H1 (cell line): ENCODE results near the gene ADK. TPM values are rescaled to one million over a fixed set of nuclear protein-coding genes. Genes with fewer than 3 reads are reported as not detected.

Experiments used
- CTCF ChIA-PET: fragments of 300-600 bp; sonication (Branson Sonifier 250); formaldehyde crosslinking; loops from one replicate; lab custom pipeline; 2021; ENCODE audit not compliant: partially characterized antibody; lab: Charles Lee
- POLR2A ChIA-PET: fragments of 300-600 bp; sonication (Branson Sonifier 250); formaldehyde crosslinking; loops from one replicate; lab custom pipeline; 2021; ENCODE audit warnings: inconsistent platforms; ENCODE audit not compliant: partially characterized antibody; lab: Charles Lee
- DNase-seq, 2 experiments: peaks; one replicate each; pipeline versions ENCODE4 v3.0.0 to v3.0.0-alpha.2; 2010 to 2022; ENCODE audit warnings: low spot score in 2 of 2, low read depth in 1 of 2, mixed read lengths in 1 of 2
- FAIRE-seq: peaks from 2 replicates; lab custom pipeline; 2011; peaks lifted over from hg19 to GRCh38; lab: Jason Lieb, UNC
- H2AFZ ChIP-seq: 2 replicates; pipeline ENCODE4 v1.8.1; 2012; ENCODE audit warnings: low read length, inconsistent platforms
- H2AK5ac ChIP-seq: 2 replicates; pipeline ENCODE4 v1.6.1; 2013; ENCODE audit warnings: low read depth, low read length
- H2BK120ac ChIP-seq: replicated peaks from 2 replicates; pipeline ENCODE3; 2013; ENCODE audit warnings: low read depth, low read length, inconsistent platforms
- H2BK12ac ChIP-seq: 2 replicates; pipeline ENCODE4 v1.6.1; 2013; ENCODE audit warnings: low read depth, low read length
- H2BK15ac ChIP-seq: 2 replicates; pipeline ENCODE4 v1.6.1; 2013; ENCODE audit warnings: low read length
- H2BK20ac ChIP-seq: 2 replicates; pipeline ENCODE4 v1.6.1; 2013; ENCODE audit warnings: low read length
- H2BK5ac ChIP-seq: 2 replicates; pipeline ENCODE4 v1.6.1; 2013; ENCODE audit warnings: low read depth, low read length
- H3K14ac ChIP-seq: 2 replicates; pipeline ENCODE4 v1.6.1; 2013; ENCODE audit warnings: inconsistent platforms; ENCODE audit not compliant: insufficient read length
- H3K18ac ChIP-seq: 2 replicates; pipeline ENCODE4 v1.6.1; 2013; ENCODE audit warnings: low read length; ENCODE audit errors: extremely low read depth
- H3K23ac ChIP-seq: 2 replicates; pipeline ENCODE4 v1.6.1; 2013; ENCODE audit warnings: inconsistent platforms; ENCODE audit not compliant: insufficient read length
- H3K23me2 ChIP-seq: 2 replicates; pipeline ENCODE4 v1.6.1; 2013; ENCODE audit warnings: low read depth, low read length
- H3K27ac ChIP-seq: 2 replicates; pipeline ENCODE4 v1.6.1; 2011; ENCODE audit warnings: low read depth, low read length, inconsistent platforms
- H3K27me3 ChIP-seq, 4 experiments: replicated peaks in 1 of 4; 1 replicate in 1 of 4; 2 replicates in 3 of 4; pipeline versions ENCODE4 v1.6.1 to v1.8.1; 2011 to 2013; ENCODE audit warnings: low read length in 3 of 4, mild to moderate bottlenecking in 3 of 4, inconsistent platforms in 2 of 4, mixed read lengths in 2 of 4, moderate library complexity in 1 of 4; ENCODE audit not compliant: control insufficient read depth in 3 of 4, insufficient read depth in 3 of 4; ENCODE audit errors: extremely low read depth in 1 of 4
- H3K36me3 ChIP-seq, 4 experiments: 2 replicates each; pipeline versions ENCODE4 v1.6.1 to v1.8.1; 2011 to 2013; ENCODE audit warnings: mild to moderate bottlenecking in 4 of 4, low read length in 3 of 4, moderate library complexity in 2 of 4, control low read depth in 1 of 4, inconsistent platforms in 1 of 4; ENCODE audit not compliant: insufficient read depth in 4 of 4, control insufficient read depth in 2 of 4
- H3K4ac ChIP-seq: replicated peaks from 2 replicates; pipeline ENCODE3; 2013; ENCODE audit warnings: low read length, low read depth, mixed read lengths, inconsistent platforms; ENCODE audit not compliant: insufficient read length
- H3K4me1 ChIP-seq, 4 experiments: replicated peaks in 1 of 4; 1 replicate in 1 of 4; 2 replicates in 3 of 4; pipeline versions ENCODE4 v1.6.1 to v1.8.1; 2011 to 2013; ENCODE audit warnings: low read length in 3 of 4, inconsistent platforms in 2 of 4, mixed read lengths in 1 of 4; ENCODE audit not compliant: insufficient read depth in 4 of 4, control insufficient read depth in 3 of 4
- H3K4me2 ChIP-seq, 2 experiments: 2 replicates each; pipeline versions ENCODE4 v1.6.1 to v1.8.1; 2011 to 2013; ENCODE audit warnings: low read depth in 2 of 2, low read length in 2 of 2, control low read depth in 1 of 2, inconsistent platforms in 1 of 2, mild to moderate bottlenecking in 1 of 2; ENCODE audit not compliant: insufficient read depth in 1 of 2
- H3K4me3 ChIP-seq, 4 experiments: fragments of 200-600, 300-600 bp in 1 of 4; sonication (generic), shearing (Covaris generic), sonication (Bioruptor Twin) in 1 of 4; 2 replicates each; pipeline versions ENCODE4 v1.5.1 to v1.8.1; 2011 to 2016; ENCODE audit warnings: low read length in 4 of 4, low read depth in 3 of 4, control low read depth in 2 of 4, inconsistent platforms in 2 of 4, mild to moderate bottlenecking in 2 of 4, mixed read lengths in 1 of 4, moderate library complexity in 1 of 4; ENCODE audit not compliant: insufficient read depth in 2 of 4; ENCODE audit errors: extremely low read depth in 1 of 4
- H3K56ac ChIP-seq: replicated peaks from 2 replicates; pipeline ENCODE3; 2013; ENCODE audit warnings: low read depth, mild to moderate bottlenecking, mixed read lengths, low read length, inconsistent platforms; ENCODE audit not compliant: insufficient read length
- H3K79me1 ChIP-seq: 2 replicates; pipeline ENCODE4 v1.6.1; 2013; ENCODE audit warnings: low read depth, low read length, control low read depth
- H3K79me2 ChIP-seq, 2 experiments: 2 replicates each; pipeline versions ENCODE4 v1.6.1 to v1.8.1; 2012 to 2013; ENCODE audit warnings: low read length in 2 of 2, mild to moderate bottlenecking in 2 of 2, inconsistent platforms in 1 of 2; ENCODE audit not compliant: insufficient read depth in 2 of 2, control insufficient read depth in 1 of 2
- H3K9ac ChIP-seq, 4 experiments: replicated peaks in 1 of 4; 1 replicate in 1 of 4; 2 replicates in 3 of 4; pipeline versions ENCODE4 v1.6.1 to v1.8.1; 2011 to 2013; ENCODE audit warnings: low read depth in 3 of 4, low read length in 3 of 4, control low read depth in 2 of 4, mild to moderate bottlenecking in 2 of 4, moderate library complexity in 2 of 4, inconsistent platforms in 1 of 4; ENCODE audit errors: extremely low read depth in 1 of 4
- H3K9me3 ChIP-seq, 2 experiments: 2 replicates each; pipeline versions ENCODE4 v1.6.1 to v1.8.1; 2012 to 2013; ENCODE audit warnings: mild to moderate bottlenecking in 2 of 2, moderate library complexity in 2 of 2, control low read depth in 1 of 2, inconsistent platforms in 1 of 2, low read depth in 1 of 2, low read length in 1 of 2, mixed read lengths in 1 of 2; ENCODE audit not compliant: insufficient read depth in 2 of 2
- H4K20me1 ChIP-seq, 2 experiments: replicated peaks in 1 of 2; 2 replicates each; pipeline versions ENCODE3 to v1.8.1; 2011 to 2013; ENCODE audit warnings: inconsistent platforms in 2 of 2, low read length in 2 of 2, mild to moderate bottlenecking in 1 of 2; ENCODE audit not compliant: insufficient read depth in 2 of 2, control insufficient read depth in 1 of 2
- H4K5ac ChIP-seq: 2 replicates; pipeline ENCODE4 v1.6.1; 2013; ENCODE audit warnings: low read length, low read depth, mixed read lengths, inconsistent platforms; ENCODE audit not compliant: insufficient read length
- H4K8ac ChIP-seq: 2 replicates; pipeline ENCODE4 v1.8.0; 2013; ENCODE audit warnings: mild to moderate bottlenecking, moderate library complexity, low read length, inconsistent platforms; ENCODE audit not compliant: insufficient read depth; ENCODE audit errors: extremely low read depth
- H4K91ac ChIP-seq: replicated peaks from 2 replicates; pipeline ENCODE3; 2013; ENCODE audit warnings: low read length, mixed read lengths, inconsistent platforms; ENCODE audit not compliant: insufficient read length
- ATF2 ChIP-seq: IDR thresholded peaks from 2 replicates; pipeline ENCODE4 v1.6.1; 2012; ENCODE audit warnings: low read length, inconsistent platforms
- WGBS, 2 experiments: shearing (Covaris generic) in 1 of 2; methylation state at CpG; one replicate each; pipeline versions ENCODE4 v1.1.6 to v1.1.7; 2013 to 2015; ENCODE audit warnings: low lambda C conversion rate in 2 of 2, mixed read lengths in 2 of 2, inconsistent platforms in 1 of 2, low coverage in 1 of 2, missing lambda C conversion rate in 1 of 2; ENCODE audit not compliant: insufficient replicate concordance in 2 of 2, insufficient coverage in 1 of 2, insufficient read length in 1 of 2; ENCODE audit errors: extremely low coverage in 1 of 2, missing lambda C conversion rate in 1 of 2; 5-methylcytosine and 5-hydroxymethylcytosine counted together
- polyA plus RNA-seq, 7 experiments: library from polyadenylated mRNA; depleted of rRNA in 3 of 7; stranded (reverse) in 5 of 7; unstranded in 2 of 7; fragments of >200 nt in 5 of 7; fragments of 200-250 nt in 2 of 7; gene quantifications; 1 replicate in 5 of 7; 2 replicates in 1 of 7; 4 replicates in 1 of 7; pipeline versions ENCODE4 v1.2.1 to v1.2.3, GENCODE V29; 2011 to 2013; ENCODE audit warnings: missing spikeins in 2 of 7, mixed read lengths in 2 of 7
- total RNA-seq: library from RNA; stranded (reverse); fragmentation: NEBNext Ultra II Directional; extraction: Animal tissue kit (Norgen Biotek cat#: 25700); gene quantifications from 2 replicates; pipeline ENCODE4 v1.2.1, GENCODE V29; 2021

ADK gene
- total and polyA plus RNA-seq, 2 of the 8 experiments (the other 6 are each of a cell fraction or from before 2014, with no cell fraction given) = 12.3 to 42.4 TPM

DNA sequence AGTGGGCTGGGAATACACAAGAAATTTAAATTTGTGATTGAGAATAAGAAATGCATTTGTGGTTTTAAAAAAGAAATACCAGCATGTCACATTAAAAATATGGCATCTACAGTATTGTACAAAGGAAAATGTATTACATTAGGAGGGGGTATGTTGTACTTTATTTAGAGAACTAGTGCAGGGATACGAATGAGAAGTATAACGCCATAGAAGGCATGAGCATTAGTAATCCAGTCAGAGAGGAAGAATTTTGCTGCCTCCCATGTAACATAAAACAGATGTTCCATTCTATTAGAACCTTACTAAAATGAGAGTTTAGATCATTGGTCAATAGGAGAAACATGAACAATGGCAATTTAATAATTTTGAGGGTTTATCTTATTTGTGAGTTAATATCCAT, 182.2 kb downstream of the ADK start:
- peaks cover 0 to 1% of the 10 kb centered on the region in 2 experiments for H4K20me1 ChIP-seq
- no peak overlapping the region for H4K91ac ChIP-seq
- no peak overlapping the region for H2BK5ac ChIP-seq
- ChIA-PET CTCF (no interaction called here), POLR2A (no interaction called here)
- H3K4me3 ChIP-seq = no peak overlapping the region
- H3K9ac ChIP-seq = no peak overlapping the region
- TF ChIP-seq ATF2 = no peak
- H3K18ac ChIP-seq = no peak overlapping the region
- H2AFZ ChIP-seq = no peak overlapping the region
- H3K4ac ChIP-seq = no peak overlapping the region
- H4K5ac ChIP-seq = no peak overlapping the region
- no peak overlapping the region for H3K56ac ChIP-seq
- no peaks in the 10 kb centered on the region for H3K79me1 ChIP-seq
- H2BK15ac ChIP-seq = no peak overlapping the region
- WGBS, 2 experiments = 90% methylated on average over 2 of the region's 2 CpGs; no CpG with 5 or more reads in 1 of the 2 experiments
- FAIRE-seq (no peak), DNase-seq (no peak)
- H2BK20ac ChIP-seq = no peak overlapping the region
- H3K27ac ChIP-seq = no peak overlapping the region
- H3K23me2 ChIP-seq = no peaks in the 10 kb centered on the region
- H3K79me2 ChIP-seq = no peaks in the 10 kb centered on the region; a peak in 1 of 4 replicates
- H3K14ac ChIP-seq = no peak overlapping the region
- no peak overlapping the region for H2BK120ac ChIP-seq
- H3K9me3 ChIP-seq = peaks cover 4 to 5% of the 10 kb centered on the region in 2 experiments; a peak in 2 of 4 replicates
- no peak overlapping the region for H3K23ac ChIP-seq
- no peak overlapping the region for H3K4me2 ChIP-seq
- H3K27me3 ChIP-seq = peaks cover 0 to 1% (median 0%) of the 10 kb centered on the region in 4 experiments; a peak in 1 of 7 replicates
- H3K36me3 ChIP-seq = no peaks in the 10 kb centered on the region
- H4K8ac ChIP-seq = no peak overlapping the region
- no peaks in the 10 kb centered on the region for H3K4me1 ChIP-seq
- no peak overlapping the region for H2BK12ac ChIP-seq
- no peak overlapping the region for H2AK5ac ChIP-seq
